ENCODE data around the gene BCR.

BCR gene

DNA sequence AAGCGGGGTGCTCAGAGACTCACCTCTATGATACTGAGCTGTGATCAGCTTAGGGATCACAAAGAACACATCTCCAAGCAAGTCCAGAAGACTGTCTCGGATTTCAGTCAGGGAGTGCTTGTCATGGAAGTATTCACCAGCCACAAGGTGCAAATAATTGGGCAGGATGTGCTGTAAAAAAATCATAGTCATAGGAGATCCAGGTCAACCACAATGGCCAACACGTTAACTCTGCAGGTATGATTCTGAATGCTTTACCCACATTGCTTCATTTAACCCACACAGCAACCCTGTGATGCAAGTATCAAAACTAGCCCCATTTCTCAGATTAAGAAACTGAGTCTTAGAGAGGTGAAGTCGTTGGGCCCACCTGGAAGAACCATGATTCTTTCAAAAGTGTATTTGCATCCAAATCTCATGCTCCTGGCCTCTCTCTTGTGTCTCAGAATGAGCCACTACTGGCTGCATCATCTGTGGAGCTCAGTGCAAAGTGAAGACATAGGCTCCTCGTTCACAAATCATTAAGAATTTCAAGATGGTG is 179.3 kb downstream of the BCR start:
- peaks cover 4% of the 10 kb centered on the region for H3K27me3 ChIP-seq (ENCODE audit: insufficient read depth, low read length, poor library complexity)
- H3K79me2 ChIP-seq (ENCODE audit: control insufficient read depth, insufficient read depth, low read length): no peaks in the 10 kb centered on the region
- no peak overlapping the region for H4K8ac ChIP-seq (ENCODE audit: low read depth, low read length)
- H3K4me2 ChIP-seq (ENCODE audit: low read length): no peak overlapping the region
- H4K5ac ChIP-seq (ENCODE audit: low read length): no peak overlapping the region
- H3K4me1 ChIP-seq (ENCODE audit: control insufficient read depth, low read depth, low read length): no peaks in the 10 kb centered on the region
- no peak overlapping the region for H3K23ac ChIP-seq (ENCODE audit: low read length)
- no peak overlapping the region for H3K9ac ChIP-seq (ENCODE audit: low read length)
- no peak overlapping the region for H2BK15ac ChIP-seq (replicated peaks; ENCODE audit: low read depth)
- DNase-seq: no peak
- no peaks in the 10 kb centered on the region for H3K36me3 ChIP-seq (ENCODE audit: control insufficient read depth, insufficient read depth, low read length)
- no peak overlapping the region for H3K27ac ChIP-seq (ENCODE audit: low read depth, low read length)
- no peak overlapping the region for H3K18ac ChIP-seq (ENCODE audit: low read length)
- WGBS (ENCODE audit: extremely low coverage, insufficient coverage, low lambda C conversion rate): no CpG with 5 or more reads among the region's 5 CpGs
- no peaks in the 10 kb centered on the region for H3K79me1 ChIP-seq (ENCODE audit: low read length)
- no peak overlapping the region for H3K4me3 ChIP-seq (ENCODE audit: low read length)
- no peak overlapping the region for H2BK5ac ChIP-seq (ENCODE audit: low read length)
- no peak overlapping the region for H3K4ac ChIP-seq (ENCODE audit: low read depth, low read length)
- no peak overlapping the region for H2BK120ac ChIP-seq (ENCODE audit: low read depth, low read length)
- no peak overlapping the region for H3K56ac ChIP-seq (ENCODE audit: low read length)
- no peak overlapping the region for H2AK5ac ChIP-seq (ENCODE audit: low read length)

GRCh38 chr22:23361676-23362075 is 181.4 kb downstream of the BCR start:
- Histone ChIP-seq H3K23ac (ENCODE audit: low read length) (no peak overlapping the region), H4K5ac (ENCODE audit: low read length) (no peak overlapping the region), H4K8ac (ENCODE audit: low read depth, low read length) (no peak overlapping the region), H2BK120ac (ENCODE audit: low read depth, low read length) (no peak overlapping the region), H3K79me1 (ENCODE audit: low read length) (no peaks in the 10 kb centered on the region), H3K79me2 (ENCODE audit: control insufficient read depth, insufficient read depth, low read length) (no peaks in the 10 kb centered on the region), H3K36me3 (ENCODE audit: control insufficient read depth, insufficient read depth, low read length) (no peaks in the 10 kb centered on the region), H3K18ac (ENCODE audit: low read length) (no peak overlapping the region), H3K56ac (ENCODE audit: low read length) (no peak overlapping the region), H2BK15ac (replicated peaks; ENCODE audit: low read depth) (no peak overlapping the region), H3K4me3 (ENCODE audit: low read length) (no peak overlapping the region), H3K27me3 (ENCODE audit: insufficient read depth, low read length, poor library complexity) (peaks cover 14% of the 10 kb centered on the region), H3K4me1 (ENCODE audit: control insufficient read depth, low read depth, low read length) (no peaks in the 10 kb centered on the region), H3K9ac (ENCODE audit: low read length) (no peak overlapping the region), H3K27ac (ENCODE audit: low read depth, low read length) (no peak overlapping the region), H3K4ac (ENCODE audit: low read depth, low read length) (no peak overlapping the region), H2BK5ac (ENCODE audit: low read length) (no peak overlapping the region), H3K4me2 (ENCODE audit: low read length) (no peak overlapping the region), H2AK5ac (ENCODE audit: low read length) (no peak overlapping the region)
- DNase-seq: no peak

DNA sequence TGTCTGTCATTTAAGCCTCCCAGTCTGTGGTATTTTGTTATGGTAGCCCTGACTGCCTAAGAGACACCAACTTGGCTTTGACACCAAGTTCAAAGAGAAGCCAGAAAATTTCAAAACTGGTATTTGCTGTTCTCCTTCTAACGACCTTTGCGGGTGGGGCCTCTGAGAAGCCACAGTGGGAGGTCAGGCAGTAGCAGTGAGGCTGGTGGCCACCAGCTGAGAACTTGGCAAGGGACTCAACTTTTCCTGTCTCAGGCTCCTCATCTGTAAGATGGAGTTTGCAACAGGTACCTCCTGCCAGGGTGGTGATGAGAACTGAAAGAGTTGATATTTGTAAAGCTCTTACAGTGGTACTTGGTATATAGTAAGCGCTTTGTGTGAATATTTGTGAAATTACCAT is 183.4 kb downstream of the BCR start:
- H3K27ac ChIP-seq (ENCODE audit: low read depth, low read length): no peak overlapping the region
- no peak overlapping the region for H3K23ac ChIP-seq (ENCODE audit: low read length)
- no peak overlapping the region for H2BK5ac ChIP-seq (ENCODE audit: low read length)
- H4K8ac ChIP-seq (ENCODE audit: low read depth, low read length): no peak overlapping the region
- H3K4me3 ChIP-seq (ENCODE audit: low read length): no peak overlapping the region
- no peaks in the 10 kb centered on the region for H3K4me1 ChIP-seq (ENCODE audit: control insufficient read depth, low read depth, low read length)
- no peak overlapping the region for H4K5ac ChIP-seq (ENCODE audit: low read length)
- no peaks in the 10 kb centered on the region for H3K79me2 ChIP-seq (ENCODE audit: control insufficient read depth, insufficient read depth, low read length)
- H3K56ac ChIP-seq (ENCODE audit: low read length): no peak overlapping the region
- H3K27me3 ChIP-seq (ENCODE audit: insufficient read depth, low read length, poor library complexity): peaks cover 16% of the 10 kb centered on the region
- H3K4ac ChIP-seq (ENCODE audit: low read depth, low read length): no peak overlapping the region
- no peak overlapping the region for H2BK15ac ChIP-seq (replicated peaks; ENCODE audit: low read depth)
- no peaks in the 10 kb centered on the region for H3K36me3 ChIP-seq (ENCODE audit: control insufficient read depth, insufficient read depth, low read length)
- H2BK120ac ChIP-seq (ENCODE audit: low read depth, low read length): no peak overlapping the region
- no peak overlapping the region for H2AK5ac ChIP-seq (ENCODE audit: low read length)
- DNase-seq: no peak
- no peaks in the 10 kb centered on the region for H3K79me1 ChIP-seq (ENCODE audit: low read length)
- H3K9ac ChIP-seq (ENCODE audit: low read length): no peak overlapping the region
- H3K4me2 ChIP-seq (ENCODE audit: low read length): no peak overlapping the region
- no peak overlapping the region for H3K18ac ChIP-seq (ENCODE audit: low read length)
- WGBS (ENCODE audit: extremely low coverage, insufficient coverage, low lambda C conversion rate): no CpG with 5 or more reads among the region's 3 CpGs

- no peaks in the 10 kb centered on the region for H3K4me1 ChIP-seq (ENCODE audit: control insufficient read depth, low read depth, low read length)
- no peaks in the 10 kb centered on the region for H3K36me3 ChIP-seq (ENCODE audit: control insufficient read depth, insufficient read depth, low read length)
- H3K27ac ChIP-seq (ENCODE audit: low read depth, low read length): no peak overlapping the region
- no peak overlapping the region for H2AK5ac ChIP-seq (ENCODE audit: low read length)
- H2BK120ac ChIP-seq (ENCODE audit: low read depth, low read length): no peak overlapping the region
- no peak overlapping the region for H2BK15ac ChIP-seq (replicated peaks; ENCODE audit: low read depth)
- H3K18ac ChIP-seq (ENCODE audit: low read length): no peak overlapping the region
- peaks cover 21% of the 10 kb centered on the region for H3K27me3 ChIP-seq (ENCODE audit: insufficient read depth, low read length, poor library complexity)
- no peak overlapping the region for H2BK5ac ChIP-seq (ENCODE audit: low read length)
- no peak for DNase-seq
- no peak overlapping the region for H3K56ac ChIP-seq (ENCODE audit: low read length)
- no peaks in the 10 kb centered on the region for H3K79me2 ChIP-seq (ENCODE audit: control insufficient read depth, insufficient read depth, low read length)
- H4K5ac ChIP-seq (ENCODE audit: low read length): no peak overlapping the region
- no peak overlapping the region for H4K8ac ChIP-seq (ENCODE audit: low read depth, low read length)
- no peak overlapping the region for H3K4me3 ChIP-seq (ENCODE audit: low read length)
- H3K23ac ChIP-seq (ENCODE audit: low read length): no peak overlapping the region
- H3K79me1 ChIP-seq (ENCODE audit: low read length): no peaks in the 10 kb centered on the region
- H3K4me2 ChIP-seq (ENCODE audit: low read length): no peak overlapping the region
- no peak overlapping the region for H3K4ac ChIP-seq (ENCODE audit: low read depth, low read length)
- no peak overlapping the region for H3K9ac ChIP-seq (ENCODE audit: low read length)
- no CpG with 5 or more reads among the region's 3 CpGs for WGBS (ENCODE audit: extremely low coverage, insufficient coverage, low lambda C conversion rate)
Observed at GRCh38 chr22:23364389-23364788, 184.1 kb downstream of the BCR start.

DNA sequence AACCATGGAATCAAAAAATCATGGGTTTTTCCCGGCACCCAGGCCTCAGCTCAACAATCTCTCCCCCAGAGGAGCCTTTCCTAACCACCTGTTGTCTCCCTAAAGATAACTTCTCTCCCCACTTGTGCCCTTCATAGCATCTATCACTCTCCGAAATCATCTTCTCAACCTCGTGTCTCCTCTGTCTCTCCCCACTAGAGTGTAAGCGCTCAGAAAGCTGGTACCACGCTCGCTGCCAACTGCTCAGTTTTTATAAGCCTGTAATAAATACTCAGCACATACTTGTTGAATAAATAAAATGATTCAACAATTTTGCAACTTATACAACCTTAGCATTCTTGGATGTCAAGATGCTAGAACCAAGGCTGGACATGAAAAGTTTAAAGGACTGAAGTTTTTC is 185.2 kb downstream of the BCR start:
- no peak overlapping the region for H3K4me3 ChIP-seq (ENCODE audit: low read length)
- H3K4ac ChIP-seq (ENCODE audit: low read depth, low read length): no peak overlapping the region
- no peaks in the 10 kb centered on the region for H3K36me3 ChIP-seq (ENCODE audit: control insufficient read depth, insufficient read depth, low read length)
- H4K5ac ChIP-seq (ENCODE audit: low read length): no peak overlapping the region
- no peak overlapping the region for H4K8ac ChIP-seq (ENCODE audit: low read depth, low read length)
- H3K27me3 ChIP-seq (ENCODE audit: insufficient read depth, low read length, poor library complexity): peaks cover 25% of the 10 kb centered on the region
- H3K27ac ChIP-seq (ENCODE audit: low read depth, low read length): no peak overlapping the region
- no peak overlapping the region for H3K18ac ChIP-seq (ENCODE audit: low read length)
- no peak overlapping the region for H3K23ac ChIP-seq (ENCODE audit: low read length)
- no CpG with 5 or more reads among the region's 6 CpGs for WGBS (ENCODE audit: extremely low coverage, insufficient coverage, low lambda C conversion rate)
- no peak overlapping the region for H2AK5ac ChIP-seq (ENCODE audit: low read length)
- no peak overlapping the region for H3K4me2 ChIP-seq (ENCODE audit: low read length)
- H3K79me1 ChIP-seq (ENCODE audit: low read length): no peaks in the 10 kb centered on the region
- H2BK120ac ChIP-seq (ENCODE audit: low read depth, low read length): no peak overlapping the region
- H3K56ac ChIP-seq (ENCODE audit: low read length): no peak overlapping the region
- H3K9ac ChIP-seq (ENCODE audit: low read length): no peak overlapping the region
- H2BK5ac ChIP-seq (ENCODE audit: low read length): no peak overlapping the region
- no peaks in the 10 kb centered on the region for H3K4me1 ChIP-seq (ENCODE audit: control insufficient read depth, low read depth, low read length)
- H2BK15ac ChIP-seq (replicated peaks; ENCODE audit: low read depth): no peak overlapping the region
- DNase-seq: no peak
- no peaks in the 10 kb centered on the region for H3K79me2 ChIP-seq (ENCODE audit: control insufficient read depth, insufficient read depth, low read length)

GRCh38 chr22:23365961-23366360 is 185.7 kb downstream of the BCR start:
- Histone ChIP-seq H3K79me2 (ENCODE audit: control insufficient read depth, insufficient read depth, low read length) (no peaks in the 10 kb centered on the region), H3K79me1 (ENCODE audit: low read length) (no peaks in the 10 kb centered on the region), H2AK5ac (ENCODE audit: low read length) (no peak overlapping the region), H3K9ac (ENCODE audit: low read length) (no peak overlapping the region), H4K8ac (ENCODE audit: low read depth, low read length) (no peak overlapping the region), H2BK120ac (ENCODE audit: low read depth, low read length) (no peak overlapping the region), H3K4ac (ENCODE audit: low read depth, low read length) (no peak overlapping the region), H2BK5ac (ENCODE audit: low read length) (no peak overlapping the region), H3K4me3 (ENCODE audit: low read length) (no peak overlapping the region), H3K18ac (ENCODE audit: low read length) (no peak overlapping the region), H2BK15ac (replicated peaks; ENCODE audit: low read depth) (no peak overlapping the region), H3K36me3 (ENCODE audit: control insufficient read depth, insufficient read depth, low read length) (no peaks in the 10 kb centered on the region), H3K27ac (ENCODE audit: low read depth, low read length) (no peak overlapping the region), H3K23ac (ENCODE audit: low read length) (no peak overlapping the region), H3K27me3 (ENCODE audit: insufficient read depth, low read length, poor library complexity) (peaks cover 25% of the 10 kb centered on the region), H4K5ac (ENCODE audit: low read length) (no peak overlapping the region), H3K56ac (ENCODE audit: low read length) (no peak overlapping the region), H3K4me2 (ENCODE audit: low read length) (no peak overlapping the region), H3K4me1 (ENCODE audit: control insufficient read depth, low read depth, low read length) (no peaks in the 10 kb centered on the region)
- DNase-seq: no peak
- WGBS (ENCODE audit: extremely low coverage, insufficient coverage, low lambda C conversion rate): no CpG with 5 or more reads among the region's 4 CpGs

Data from mesendoderm (in vitro differentiated cells).